HCT116 (cell line): ENCODE measurements around the gene MS4A4A.

Source experiments
- EZH2 ChIP-seq: fragments of 200-600 bp; sonication (generic); IDR thresholded peaks from 2 replicates; pipeline ENCODE4 v1.6.1; 2017; ENCODE audit warnings: antibody characterized with exemption, mixed run types
- EZH2phosphoT487 ChIP-seq: fragments of 200-600 bp; IDR thresholded peaks from 2 replicates; pipeline ENCODE4 v1.6.1; 2018; ENCODE audit warnings: antibody characterized with exemption, borderline replicate concordance
- POLR2A ChIP-seq: IDR thresholded peaks from 2 replicates; pipeline ENCODE4 v1.7.0; 2011; ENCODE audit warnings: borderline replicate concordance; ENCODE audit not compliant: insufficient read depth, insufficient read length; ENCODE audit errors: extremely low read depth
- POLR2AphosphoS5 ChIP-seq: IDR thresholded peaks from 2 replicates; pipeline ENCODE4 v1.6.1; 2011; ENCODE audit warnings: mild to moderate bottlenecking, low read depth, low read length, moderate library complexity
- ZFX ChIP-seq: fragments of 450-650 bp; IDR thresholded peaks from 2 replicates; pipeline ENCODE4 v1.6.1; 2017
- TF ChIP-seq, protein P1 (sequence below), 3 experiments: fragments of 200-600 bp in 1 of 3; sonication (generic) in 1 of 3; IDR thresholded peaks in 2 of 3; conservative IDR thresholded peaks in 1 of 3; 2 replicates each; pipeline ENCODE4 v1.5.1; 2012 to 2017; ENCODE audit warnings: low read depth in 2 of 3, low read length in 2 of 3, antibody characterized with exemption in 1 of 3, borderline replicate concordance in 1 of 3, control low read depth in 1 of 3, mild to moderate bottlenecking in 1 of 3, mixed read lengths in 1 of 3, mixed run types in 1 of 3, moderate library complexity in 1 of 3; ENCODE audit not compliant: insufficient read depth in 1 of 3
- TF ChIP-seq, protein P2 (sequence below): IDR thresholded peaks from 2 replicates; pipeline ENCODE4 v1.6.1; 2012; ENCODE audit warnings: low read depth
- TF ChIP-seq, protein P3 (sequence below): IDR thresholded peaks from 2 replicates; pipeline ENCODE4 v1.6.1; 2011; ENCODE audit warnings: mild to moderate bottlenecking, low read length, moderate library complexity; ENCODE audit not compliant: insufficient replicate concordance; ENCODE audit errors: extremely low read depth

DNA sequence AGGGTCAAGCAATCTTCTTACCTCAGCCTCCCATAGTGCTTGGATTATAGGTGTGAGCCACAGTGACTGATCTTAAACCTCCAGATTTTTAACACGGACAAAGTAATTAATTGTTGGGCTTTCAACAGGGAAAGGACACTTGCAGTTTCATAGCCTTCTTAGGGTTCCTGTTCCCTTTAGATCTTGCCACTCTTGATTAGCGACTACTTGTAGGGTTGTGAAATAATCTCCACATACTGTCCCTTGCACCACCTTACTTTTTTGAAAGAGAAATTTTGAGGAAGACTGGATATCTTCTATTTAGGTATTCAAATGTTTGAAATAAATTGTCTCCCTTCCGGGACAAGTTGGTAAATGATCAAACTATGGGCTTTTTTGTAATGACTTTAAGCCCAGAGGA lies 45.1 kb upstream of the MS4A4A start:
- TF ChIP-seq ZFX: no peak
- TF ChIP-seq, protein P1, sequence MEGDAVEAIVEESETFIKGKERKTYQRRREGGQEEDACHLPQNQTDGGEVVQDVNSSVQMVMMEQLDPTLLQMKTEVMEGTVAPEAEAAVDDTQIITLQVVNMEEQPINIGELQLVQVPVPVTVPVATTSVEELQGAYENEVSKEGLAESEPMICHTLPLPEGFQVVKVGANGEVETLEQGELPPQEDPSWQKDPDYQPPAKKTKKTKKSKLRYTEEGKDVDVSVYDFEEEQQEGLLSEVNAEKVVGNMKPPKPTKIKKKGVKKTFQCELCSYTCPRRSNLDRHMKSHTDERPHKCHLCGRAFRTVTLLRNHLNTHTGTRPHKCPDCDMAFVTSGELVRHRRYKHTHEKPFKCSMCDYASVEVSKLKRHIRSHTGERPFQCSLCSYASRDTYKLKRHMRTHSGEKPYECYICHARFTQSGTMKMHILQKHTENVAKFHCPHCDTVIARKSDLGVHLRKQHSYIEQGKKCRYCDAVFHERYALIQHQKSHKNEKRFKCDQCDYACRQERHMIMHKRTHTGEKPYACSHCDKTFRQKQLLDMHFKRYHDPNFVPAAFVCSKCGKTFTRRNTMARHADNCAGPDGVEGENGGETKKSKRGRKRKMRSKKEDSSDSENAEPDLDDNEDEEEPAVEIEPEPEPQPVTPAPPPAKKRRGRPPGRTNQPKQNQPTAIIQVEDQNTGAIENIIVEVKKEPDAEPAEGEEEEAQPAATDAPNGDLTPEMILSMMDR (IDR thresholded peaks at IDR 0.05 in 2 of 3, conservative IDR thresholded peaks at IDR 0.05 in 1 of 3; ENCODE audit: borderline replicate concordance in 1 of 3, insufficient read depth in 1 of 3, low read depth in 2 of 3, low read length in 2 of 3): no peak
- TF ChIP-seq, protein P2, sequence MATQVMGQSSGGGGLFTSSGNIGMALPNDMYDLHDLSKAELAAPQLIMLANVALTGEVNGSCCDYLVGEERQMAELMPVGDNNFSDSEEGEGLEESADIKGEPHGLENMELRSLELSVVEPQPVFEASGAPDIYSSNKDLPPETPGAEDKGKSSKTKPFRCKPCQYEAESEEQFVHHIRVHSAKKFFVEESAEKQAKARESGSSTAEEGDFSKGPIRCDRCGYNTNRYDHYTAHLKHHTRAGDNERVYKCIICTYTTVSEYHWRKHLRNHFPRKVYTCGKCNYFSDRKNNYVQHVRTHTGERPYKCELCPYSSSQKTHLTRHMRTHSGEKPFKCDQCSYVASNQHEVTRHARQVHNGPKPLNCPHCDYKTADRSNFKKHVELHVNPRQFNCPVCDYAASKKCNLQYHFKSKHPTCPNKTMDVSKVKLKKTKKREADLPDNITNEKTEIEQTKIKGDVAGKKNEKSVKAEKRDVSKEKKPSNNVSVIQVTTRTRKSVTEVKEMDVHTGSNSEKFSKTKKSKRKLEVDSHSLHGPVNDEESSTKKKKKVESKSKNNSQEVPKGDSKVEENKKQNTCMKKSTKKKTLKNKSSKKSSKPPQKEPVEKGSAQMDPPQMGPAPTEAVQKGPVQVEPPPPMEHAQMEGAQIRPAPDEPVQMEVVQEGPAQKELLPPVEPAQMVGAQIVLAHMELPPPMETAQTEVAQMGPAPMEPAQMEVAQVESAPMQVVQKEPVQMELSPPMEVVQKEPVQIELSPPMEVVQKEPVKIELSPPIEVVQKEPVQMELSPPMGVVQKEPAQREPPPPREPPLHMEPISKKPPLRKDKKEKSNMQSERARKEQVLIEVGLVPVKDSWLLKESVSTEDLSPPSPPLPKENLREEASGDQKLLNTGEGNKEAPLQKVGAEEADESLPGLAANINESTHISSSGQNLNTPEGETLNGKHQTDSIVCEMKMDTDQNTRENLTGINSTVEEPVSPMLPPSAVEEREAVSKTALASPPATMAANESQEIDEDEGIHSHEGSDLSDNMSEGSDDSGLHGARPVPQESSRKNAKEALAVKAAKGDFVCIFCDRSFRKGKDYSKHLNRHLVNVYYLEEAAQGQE: no peak
- TF ChIP-seq, protein P3, sequence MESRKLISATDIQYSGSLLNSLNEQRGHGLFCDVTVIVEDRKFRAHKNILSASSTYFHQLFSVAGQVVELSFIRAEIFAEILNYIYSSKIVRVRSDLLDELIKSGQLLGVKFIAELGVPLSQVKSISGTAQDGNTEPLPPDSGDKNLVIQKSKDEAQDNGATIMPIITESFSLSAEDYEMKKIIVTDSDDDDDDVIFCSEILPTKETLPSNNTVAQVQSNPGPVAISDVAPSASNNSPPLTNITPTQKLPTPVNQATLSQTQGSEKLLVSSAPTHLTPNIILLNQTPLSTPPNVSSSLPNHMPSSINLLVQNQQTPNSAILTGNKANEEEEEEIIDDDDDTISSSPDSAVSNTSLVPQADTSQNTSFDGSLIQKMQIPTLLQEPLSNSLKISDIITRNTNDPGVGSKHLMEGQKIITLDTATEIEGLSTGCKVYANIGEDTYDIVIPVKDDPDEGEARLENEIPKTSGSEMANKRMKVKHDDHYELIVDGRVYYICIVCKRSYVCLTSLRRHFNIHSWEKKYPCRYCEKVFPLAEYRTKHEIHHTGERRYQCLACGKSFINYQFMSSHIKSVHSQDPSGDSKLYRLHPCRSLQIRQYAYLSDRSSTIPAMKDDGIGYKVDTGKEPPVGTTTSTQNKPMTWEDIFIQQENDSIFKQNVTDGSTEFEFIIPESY: no peak
- no peak for TF ChIP-seq POLR2A
- no peak for TF ChIP-seq POLR2AphosphoS5
- no peak for TF ChIP-seq EZH2
- TF ChIP-seq EZH2phosphoT487: no peak
